HepG2 (cell line): Measurements from ENCODE around the gene ATP13A3. TPM values are rescaled to one million over a fixed set of nuclear protein-coding genes. Genes with fewer than 3 reads are reported as not detected.

ENCODE experiments used
- PATZ1 ChIP-seq: sonication (generic); formaldehyde crosslinking; IDR thresholded peaks from 2 replicates; pipeline ENCODE4 v1.4.0; 2020; ENCODE audit warnings: missing genetic modification reagents
- PRDM15 ChIP-seq: sonication (generic); formaldehyde crosslinking; IDR thresholded peaks from 2 replicates; pipeline ENCODE4 v1.4.0; 2020; ENCODE audit warnings: missing genetic modification reagents
- PRDM4 ChIP-seq: sonication (generic); formaldehyde crosslinking; IDR thresholded peaks from 2 replicates; pipeline ENCODE4 v1.9.0; 2021; ENCODE audit warnings: missing genetic modification reagents, borderline replicate concordance
- ZBTB40 ChIP-seq, 2 experiments: fragments of 450-650 bp in 1 of 2; sonication (generic) in 1 of 2; formaldehyde crosslinking in 1 of 2; IDR thresholded peaks; 2 replicates each; pipeline versions ENCODE4 v1.6.1 to v1.8.0; 2016 to 2022; ENCODE audit warnings: antibody characterized with exemption in 1 of 2, mild to moderate bottlenecking in 1 of 2, missing genetic modification reagents in 1 of 2
- ZNF121 ChIP-seq: sonication (generic); formaldehyde crosslinking; IDR thresholded peaks from 2 replicates; pipeline ENCODE4 v1.5.0; 2020; ENCODE audit warnings: mild to moderate bottlenecking, missing genetic modification reagents
- ZSCAN21 ChIP-seq: sonication (generic); formaldehyde crosslinking; IDR thresholded peaks from 2 replicates; pipeline ENCODE4 v1.8.0; 2022; ENCODE audit warnings: mild to moderate bottlenecking, missing genetic modification reagents, moderate library complexity, borderline replicate concordance
- ZSCAN29 ChIP-seq: sonication (generic); formaldehyde crosslinking; conservative IDR thresholded peaks from 2 replicates; pipeline ENCODE4 v1.4.0; 2020; ENCODE audit warnings: mild to moderate bottlenecking, missing genetic modification reagents
- polyA plus RNA-seq, 8 experiments: library from polyadenylated mRNA; depleted of rRNA in 3 of 8; stranded (reverse) in 7 of 8; unstranded in 1 of 8; fragments of >200 nt; fragmentation: Illumina TruSeq in 4 of 8; extraction: Trizol in 4 of 8; gene quantifications; 2 replicates each; pipeline versions ENCODE4 v1.2.1 to v1.2.3, GENCODE V29; 2011 to 2016; ENCODE audit warnings: low read depth in 4 of 8, missing spikeins in 1 of 8, mixed read lengths in 1 of 8; ENCODE audit not compliant: insufficient read depth in 1 of 8
- total RNA-seq, 5 experiments: library from RNA; depleted of rRNA; stranded (reverse); fragments of >200 nt; fragmentation: Illumina TruSeq; extraction: Trizol; gene quantifications; 2 replicates each; pipeline ENCODE4 v1.2.3, GENCODE V29; 2016; ENCODE audit warnings: low read depth in 1 of 5

The ATP13A3 gene
- total and polyA plus RNA-seq, 2 of the 13 experiments (the other 11 are each of a cell fraction or from before 2014, with no cell fraction given), result 44.9 to 80.8 TPM

GRCh38 chr3:194369522-194370279 lies 117.1 kb downstream of the ATP13A3 start, which contains the start of gene LRRC15 (continued):
- TF ChIP-seq ZBTB40 (IDR thresholded peaks at IDR 0.05) (no peak), ZBTB40 (CRISPR knock-in tag; IDR thresholded peaks at IDR 0.05) (no peak), ZSCAN21 (no peak), PRDM4 (no peak), ZNF121 (peak; percentile 96), PRDM15 (CRISPR knock-in tag) (no peak), PATZ1 (peak; percentile 62; the same call in 1 of the 2 replicates), ZSCAN29 (CRISPR knock-in tag) (no peak)
